HCT116 (cell line): ENCODE results near the gene IFNA14. TPM values are rescaled to one million over a fixed set of nuclear protein-coding genes. Genes with fewer than 3 reads are reported as not detected.

Source experiments
- ATAC-seq: fragments of 200-7000 bp; cut with Tn5 transposase; 2 replicates; pipeline ENCODE4 v1.9.1; 2020; ENCODE audit warnings: mild to moderate bottlenecking, moderate library complexity
- BruUV-seq: library from RNA; stranded (reverse); fragments of 400-500 nt; replicated peaks from 2 replicates; lab custom pipeline; 2021; lab: Mats Ljungman, UMichigan
- CTCF ChIA-PET: fragments of 300-600 bp; sonication (Branson Sonifier 250); formaldehyde crosslinking; loops from one replicate; lab custom pipeline; 2021; ENCODE audit warnings: antibody characterized with exemption; lab: Charles Lee
- POLR2A ChIA-PET: fragments of 300-600, 350-600 bp; sonication (Branson Sonifier 250); formaldehyde crosslinking; loops from one replicate; lab custom pipeline; 2021; ENCODE audit warnings: antibody characterized with exemption; lab: Charles Lee
- RAD21 ChIA-PET, 2 experiments: fragments of 300-600 bp; sonication (Branson Sonifier 250); formaldehyde crosslinking; loops; one replicate each; lab custom pipeline; 2023; ENCODE audit warnings: low total read pairs in 2 of 2; ENCODE audit not compliant: uncharacterized antibody in 2 of 2, unreplicated experiment in 2 of 2, low non-redundant PET in 1 of 2; lab: Charles Lee
- DNase-seq: peaks from one replicate; pipeline ENCODE4 v3.0.0-alpha.2; 2010; ENCODE audit warnings: low read depth, low spot score
- H2AFZ ChIP-seq: fragments of 200-600 bp; shearing (Covaris generic), sonication (generic); 2 replicates; pipeline ENCODE4 v1.6.1; 2017; ENCODE audit warnings: low read depth, mixed run types, mixed read lengths, antibody characterized with exemption, low read length; ENCODE audit not compliant: poor library complexity, severe bottlenecking
- H3K27ac ChIP-seq: 2 replicates; pipeline ENCODE4 v1.5.1; 2012; ENCODE audit warnings: low read depth, low read length
- H3K27me3 ChIP-seq: fragments of 200-600 bp; sonication (generic); 2 replicates; pipeline ENCODE4 v1.6.1; 2016; ENCODE audit warnings: mixed run types, low read length, mixed read lengths; ENCODE audit not compliant: insufficient read depth
- H3K36me3 ChIP-seq, 2 experiments: fragments of 200-500 bp in 1 of 2; fragments of 200-600 bp in 1 of 2; sonication (Bioruptor generic) in 1 of 2; sonication (generic) in 1 of 2; 2 replicates each; pipeline versions ENCODE4 v1.5.1 to v1.6.1; 2014 to 2016; ENCODE audit warnings: low read length in 2 of 2, inconsistent platforms in 1 of 2, mixed read lengths in 1 of 2, mixed run types in 1 of 2; ENCODE audit not compliant: insufficient read depth in 2 of 2, control insufficient read depth in 1 of 2
- H3K4me1 ChIP-seq, 2 experiments: fragments of 200-600 bp in 1 of 2; sonication (generic) in 1 of 2; 2 replicates each; pipeline versions ENCODE4 v1.5.1 to v1.6.1; 2012 to 2017; ENCODE audit warnings: low read length in 2 of 2, inconsistent platforms in 1 of 2, mild to moderate bottlenecking in 1 of 2, mixed read lengths in 1 of 2, mixed run types in 1 of 2, moderate library complexity in 1 of 2; ENCODE audit not compliant: insufficient read depth in 2 of 2, control insufficient read depth in 1 of 2
- H3K4me2 ChIP-seq: fragments of 200-600 bp; sonication (generic); 2 replicates; pipeline ENCODE4 v1.6.1; 2017; ENCODE audit warnings: mixed run types, low read length, mixed read lengths
- H3K4me3 ChIP-seq, 2 experiments: fragments of 200-600 bp in 1 of 2; sonication (generic) in 1 of 2; replicated peaks in 1 of 2; 2 replicates each; pipeline ENCODE4 v1.5.1; 2011 to 2016; ENCODE audit warnings: low read length in 2 of 2, control low read depth in 1 of 2, low read depth in 1 of 2, mild to moderate bottlenecking in 1 of 2, mixed read lengths in 1 of 2, mixed run types in 1 of 2
- H3K79me2 ChIP-seq: fragments of 200-600 bp; sonication (generic); 2 replicates; pipeline ENCODE4 v1.6.1; 2017; ENCODE audit warnings: mild to moderate bottlenecking, mixed run types, low read length, moderate library complexity, mixed read lengths; ENCODE audit not compliant: insufficient read depth
- H3K9ac ChIP-seq: fragments of 200-600 bp; sonication (generic); 2 replicates; pipeline ENCODE4 v1.6.1; 2016; ENCODE audit warnings: low read length, mixed read lengths
- H3K9me2 ChIP-seq: fragments of 200-600 bp; sonication (generic), shearing (Covaris generic); 2 replicates; pipeline ENCODE4 v1.6.1; 2017; ENCODE audit warnings: mixed run types, mild to moderate bottlenecking, moderate library complexity; ENCODE audit not compliant: insufficient read depth
- H3K9me3 ChIP-seq, 2 experiments: fragments of 200-500 bp in 1 of 2; fragments of 200-600 bp in 1 of 2; sonication (Bioruptor generic) in 1 of 2; sonication (generic) in 1 of 2; 2 replicates each; pipeline ENCODE4 v1.6.1; 2014 to 2017; ENCODE audit warnings: low read length in 2 of 2, mixed read lengths in 2 of 2, inconsistent platforms in 1 of 2, low read depth in 1 of 2, mild to moderate bottlenecking in 1 of 2, mixed run types in 1 of 2, moderate library complexity in 1 of 2; ENCODE audit not compliant: control insufficient read depth in 1 of 2, insufficient read depth in 1 of 2
- H4K20me1 ChIP-seq: fragments of 200-600 bp; sonication (generic), shearing (Covaris generic); 2 replicates; pipeline ENCODE4 v1.6.1; 2017; ENCODE audit warnings: mixed run types, mild to moderate bottlenecking, moderate library complexity; ENCODE audit not compliant: insufficient read depth
- POLR2AphosphoS5 ChIP-seq: IDR thresholded peaks from 2 replicates; pipeline ENCODE4 v1.6.1; 2011; ENCODE audit warnings: mild to moderate bottlenecking, low read depth, low read length, moderate library complexity
- SIN3A ChIP-seq: IDR thresholded peaks from 2 replicates; pipeline ENCODE4 v1.6.1; 2012; ENCODE audit warnings: low read depth
- TCF7L2 ChIP-seq: IDR thresholded peaks from 2 replicates; pipeline ENCODE4 v1.7.0; 2011; ENCODE audit warnings: borderline replicate concordance, inconsistent platforms; ENCODE audit not compliant: insufficient read depth, insufficient read length; ENCODE audit errors: extremely low read depth
- intact Hi-C: fragments of 100-400 bp; cut with micrococcal nuclease; formaldehyde crosslinking; loops from 2 replicates; pipeline ENCODE4 v1.10.0; 2022
- total RNA-seq: library from RNA; stranded (reverse); gene quantifications from one replicate; pipeline ENCODE4 v1.2.1, GENCODE V29; 2021; ENCODE audit not compliant: unreplicated experiment

Gene IFNA14
- total RNA-seq, 1 experiment from 2014 or later = not detected

- Histone ChIP-seq H3K4me3 (no peak overlapping the region), H3K79me2 (no peaks in the 10 kb centered on the region), H3K9me2 (no peaks in the 10 kb centered on the region), H4K20me1 (no peaks in the 10 kb centered on the region), H3K9ac (no peak overlapping the region), H3K27me3 (peaks cover 14% of the 10 kb centered on the region), H2AFZ (no peak overlapping the region), H3K36me3 (no peaks in the 10 kb centered on the region), H3K27ac (no peak overlapping the region), H3K4me1 (peaks cover 0 to 3% of the 10 kb centered on the region in 2 experiments; a peak in 1 of 4 replicates), H3K4me2 (no peak overlapping the region), H3K9me3 (no peaks in the 10 kb centered on the region)
- no peak for TF ChIP-seq POLR2AphosphoS5
- ChIA-PET CTCF (interaction anchor here (1.4 kb wide), 1 partner anchor 13 kb away, joined by 6 read pairs; no protein-coding TSS in a partner anchor), RAD21 (no interaction called here), POLR2A (no interaction called here)
- no peak for DNase-seq
- intact Hi-C loops = no loop called here
- BruUV-seq = no TSS peak
- ATAC-seq = no peak
Measured at GRCh38 chr9:21266733-21267484, 27.1 kb upstream of the IFNA14 start.

- intact Hi-C loops = no loop called here
- no peak overlapping the region for H3K4me3 ChIP-seq
- no TSS peak for BruUV-seq
- DNase-seq (no peak), ATAC-seq (no peak)
- RAD21 ChIA-PET = no interaction called here
- H3K79me2 ChIP-seq = no peaks in the 10 kb centered on the region
- no peak overlapping the region for H3K4me2 ChIP-seq
- TF ChIP-seq TCF7L2 (peak; percentile 34), SIN3A (no peak)
- H3K9ac ChIP-seq = no peak overlapping the region
- POLR2A ChIA-PET = no interaction called here
- H2AFZ ChIP-seq = no peak overlapping the region
- no peaks in the 10 kb centered on the region for H3K36me3 ChIP-seq
- no peaks in the 10 kb centered on the region for H4K20me1 ChIP-seq
- H3K27ac ChIP-seq = no peak overlapping the region
- peaks cover 14% of the 10 kb centered on the region for H3K27me3 ChIP-seq
- CTCF ChIA-PET = no interaction called here
- H3K9me3 ChIP-seq = no peaks in the 10 kb centered on the region
- peaks cover 0 to 3% of the 10 kb centered on the region in 2 experiments; a peak in 1 of 4 replicates for H3K4me1 ChIP-seq
- H3K9me2 ChIP-seq = no peaks in the 10 kb centered on the region
Measured at GRCh38 chr9:21265421-21266189, 25.8 kb upstream of the IFNA14 start.
